Nephron progenitor cell (in vitro differentiated cells): ENCODE results near the gene CCDC91.

Source experiments
- DNase-seq: peaks from one replicate; pipeline ENCODE4 v3.0.0; 2021
- H3K27ac Mint-ChIP-seq: 2 replicates; pipeline ENCODE4 v1.8.0; 2021; ENCODE audit warnings: mild to moderate bottlenecking, moderate library complexity, mixed read lengths
- H3K27me3 Mint-ChIP-seq: 2 replicates; pipeline ENCODE4 v1.8.0; 2021; ENCODE audit warnings: mild to moderate bottlenecking, low read depth, mixed read lengths; ENCODE audit not compliant: poor library complexity
- H3K36me3 Mint-ChIP-seq: 2 replicates; pipeline ENCODE4 v1.8.0; 2021; ENCODE audit warnings: low read depth, mixed read lengths
- H3K4me1 Mint-ChIP-seq: 2 replicates; pipeline ENCODE4 v1.8.0; 2021; ENCODE audit warnings: mixed read lengths
- H3K4me3 Mint-ChIP-seq: 2 replicates; pipeline ENCODE4 v1.8.0; 2021; ENCODE audit warnings: mild to moderate bottlenecking, moderate library complexity, mixed read lengths
- H3K9me3 Mint-ChIP-seq: 2 replicates; pipeline ENCODE4 v1.8.0; 2021; ENCODE audit warnings: mild to moderate bottlenecking, moderate library complexity, mixed read lengths
- CTCF ChIP-seq: fragments of 200-600 bp; sonication (generic); IDR thresholded peaks from 2 replicates; pipeline ENCODE4 v1.5.0; 2021; ENCODE audit warnings: antibody characterized with exemption

The CCDC91 gene

GRCh38 chr12:28306535-28306934, 116.3 kb downstream of the CCDC91 start:
- TF ChIP-seq CTCF, result no peak
- H3K27me3 Mint-ChIP-seq, result no peaks in the 10 kb centered on the region
- no peaks in the 10 kb centered on the region for H3K36me3 Mint-ChIP-seq
- no peak overlapping the region for H3K4me3 Mint-ChIP-seq
- DNase-seq, result no peak
- no peaks in the 10 kb centered on the region for H3K9me3 Mint-ChIP-seq
- no peak overlapping the region for H3K27ac Mint-ChIP-seq
- H3K4me1 Mint-ChIP-seq, result peaks cover 5% of the 10 kb centered on the region

DNA sequence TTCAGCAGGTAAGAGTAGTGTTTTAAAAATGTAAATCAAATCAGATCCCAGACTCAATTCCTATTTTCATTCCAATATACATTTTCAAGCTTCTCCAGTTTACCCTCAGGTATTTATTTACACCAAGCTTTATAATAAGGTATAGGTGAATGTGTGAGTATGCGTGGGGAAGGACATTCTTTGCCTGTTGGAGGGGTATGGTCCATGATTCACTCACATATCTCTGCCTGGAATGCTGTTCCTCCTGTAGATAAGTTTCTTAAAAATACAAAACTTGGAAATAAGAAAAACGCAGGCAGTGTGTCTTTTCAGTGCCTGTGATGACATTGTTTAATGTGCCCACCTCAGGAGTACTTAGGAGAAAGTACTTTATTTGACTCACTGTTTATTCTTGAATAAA, 118.6 kb downstream of the CCDC91 start:
- no peak for TF ChIP-seq CTCF
- no peak for DNase-seq
- Mint-ChIP-seq H3K27me3 (no peaks in the 10 kb centered on the region), H3K36me3 (no peaks in the 10 kb centered on the region), H3K4me3 (no peak overlapping the region), H3K9me3 (no peaks in the 10 kb centered on the region), H3K27ac (no peak overlapping the region), H3K4me1 (peaks cover 16% of the 10 kb centered on the region)

DNA sequence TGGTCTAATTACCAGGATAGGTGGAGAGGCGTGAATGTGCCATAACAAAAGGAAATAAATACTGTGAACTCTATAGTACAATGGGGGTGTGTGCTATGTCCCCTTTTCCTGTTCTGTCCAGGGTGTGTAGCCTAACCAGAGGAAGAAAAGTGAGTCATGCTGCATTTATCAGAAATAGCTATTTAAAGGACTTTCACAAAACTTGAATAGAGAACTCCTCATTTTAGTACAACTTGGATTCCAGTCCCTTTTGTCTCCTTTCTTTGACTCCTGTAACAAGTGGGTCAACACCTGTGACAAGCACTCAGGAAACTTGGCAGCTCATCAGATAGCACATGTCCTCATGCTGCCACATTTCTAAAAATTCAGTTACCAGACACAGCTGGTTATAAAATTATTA, 123.4 kb downstream of the CCDC91 start:
- no peak overlapping the region for H3K27ac Mint-ChIP-seq
- peaks cover 25% of the 10 kb centered on the region for H3K36me3 Mint-ChIP-seq
- no peak for DNase-seq
- no peak overlapping the region for H3K4me3 Mint-ChIP-seq
- H3K4me1 Mint-ChIP-seq, result peaks cover 16% of the 10 kb centered on the region
- H3K9me3 Mint-ChIP-seq, result peaks cover 15% of the 10 kb centered on the region
- no peak for TF ChIP-seq CTCF
- H3K27me3 Mint-ChIP-seq, result no peaks in the 10 kb centered on the region

DNA sequence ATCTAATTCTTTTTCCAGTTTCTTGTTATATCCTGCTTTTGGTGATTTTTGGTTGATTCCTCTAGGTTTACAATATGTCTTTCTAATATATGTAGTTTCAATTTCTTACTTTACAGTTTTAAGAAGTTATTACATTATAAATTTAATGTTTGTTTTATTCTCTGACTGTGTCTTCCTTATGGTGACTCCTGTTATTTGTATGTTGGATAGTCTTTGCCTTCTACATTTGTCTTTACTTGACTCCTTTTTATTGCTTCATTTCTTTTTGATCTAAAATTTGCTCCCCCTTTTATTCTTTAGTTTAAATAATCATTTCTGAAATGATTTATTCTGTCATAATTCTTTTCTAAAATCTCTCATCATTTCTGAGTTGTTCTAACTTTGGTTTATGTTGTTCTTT, 125.8 kb downstream of the CCDC91 start:
- Mint-ChIP-seq H3K4me3 (no peak overlapping the region), H3K27me3 (no peaks in the 10 kb centered on the region), H3K4me1 (peaks cover 16% of the 10 kb centered on the region), H3K9me3 (peaks cover 15% of the 10 kb centered on the region), H3K36me3 (peaks cover 25% of the 10 kb centered on the region), H3K27ac (no peak overlapping the region)
- DNase-seq, result no peak
- no peak for TF ChIP-seq CTCF

- no peaks in the 10 kb centered on the region for H3K4me1 Mint-ChIP-seq
- H3K27ac Mint-ChIP-seq, result no peak overlapping the region
- H3K36me3 Mint-ChIP-seq, result peaks cover 25% of the 10 kb centered on the region
- H3K27me3 Mint-ChIP-seq, result no peaks in the 10 kb centered on the region
- no peak overlapping the region for H3K4me3 Mint-ChIP-seq
- peaks cover 15% of the 10 kb centered on the region for H3K9me3 Mint-ChIP-seq
- TF ChIP-seq CTCF, result no peak
- no peak for DNase-seq
These were observed 128.0 kb downstream of the CCDC91 start for GRCh38 chr12:28318273-28318672.

DNA sequence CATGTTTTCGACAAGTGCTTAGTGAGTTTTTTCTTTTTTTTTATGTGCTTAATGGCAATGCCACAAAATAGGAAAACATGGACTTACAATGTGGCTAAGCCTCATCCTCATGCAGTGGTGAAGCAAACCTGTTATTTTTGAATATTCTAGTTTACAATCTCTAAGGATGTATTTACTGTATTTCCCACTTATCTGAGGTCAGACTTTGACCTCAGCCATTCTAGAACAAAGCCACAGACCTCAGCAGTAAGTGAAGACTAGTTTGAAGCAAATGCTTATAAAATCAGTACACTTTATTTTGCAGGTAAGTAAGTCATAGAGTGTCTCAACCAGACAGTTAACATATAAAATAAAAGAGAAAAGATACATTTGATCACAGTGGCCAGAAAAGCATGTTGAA, 130.1 kb downstream of the CCDC91 start:
- TF ChIP-seq CTCF, result no peak
- no peaks in the 10 kb centered on the region for H3K27me3 Mint-ChIP-seq
- H3K9me3 Mint-ChIP-seq, result peaks cover 15% of the 10 kb centered on the region
- peaks cover 18% of the 10 kb centered on the region for H3K36me3 Mint-ChIP-seq
- H3K4me3 Mint-ChIP-seq, result no peak overlapping the region
- H3K4me1 Mint-ChIP-seq, result no peaks in the 10 kb centered on the region
- H3K27ac Mint-ChIP-seq, result no peak overlapping the region
- no peak for DNase-seq
